H9 (cell line): ENCODE data around the gene HCK. TPM values are rescaled to one million over a fixed set of nuclear protein-coding genes. Genes with fewer than 3 reads are reported as not detected.

Experiments used
- DNase-seq: peaks from one replicate; pipeline ENCODE4 v3.0.0-alpha.2; 2017
- H2AFZ ChIP-seq: one replicate; pipeline ENCODE4 v1.6.1; 2013; ENCODE audit warnings: mild to moderate bottlenecking, low read length, control low read depth, moderate library complexity
- H2AK5ac ChIP-seq: 2 replicates; pipeline ENCODE4 v1.6.1; 2013; ENCODE audit warnings: low read length, control low read depth, mixed read lengths; ENCODE audit not compliant: insufficient read length
- H2BK120ac ChIP-seq: one replicate; pipeline ENCODE4 v1.6.1; 2013; ENCODE audit warnings: low read depth, mild to moderate bottlenecking, low read length, control low read depth, inconsistent platforms; ENCODE audit not compliant: poor library complexity, severe bottlenecking
- H2BK12ac ChIP-seq: 2 replicates; pipeline ENCODE4 v1.6.1; 2013; ENCODE audit warnings: low read length, control low read depth, mixed read lengths, low read depth; ENCODE audit not compliant: insufficient read length
- H2BK15ac ChIP-seq: 2 replicates; pipeline ENCODE4 v1.6.1; 2013; ENCODE audit warnings: low read depth, low read length, control low read depth
- H2BK20ac ChIP-seq: one replicate; pipeline ENCODE4 v1.6.1; 2013; ENCODE audit warnings: low read depth, mild to moderate bottlenecking, low read length, control low read depth, inconsistent platforms; ENCODE audit not compliant: poor library complexity, severe bottlenecking
- H2BK5ac ChIP-seq: 2 replicates; pipeline ENCODE4 v1.6.1; 2013; ENCODE audit warnings: low read length, control low read depth, mixed read lengths; ENCODE audit not compliant: insufficient read length
- H3K14ac ChIP-seq: 2 replicates; pipeline ENCODE4 v1.6.1; 2013; ENCODE audit warnings: low read length, control low read depth; ENCODE audit not compliant: insufficient read depth
- H3K18ac ChIP-seq: 2 replicates; pipeline ENCODE4 v1.6.1; 2013; ENCODE audit warnings: low read depth, mild to moderate bottlenecking, mixed read lengths, low read length, control low read depth; ENCODE audit not compliant: insufficient read length
- H3K23ac ChIP-seq: 2 replicates; pipeline ENCODE4 v1.6.1; 2013; ENCODE audit warnings: low read length, control low read depth, mixed read lengths, low read depth; ENCODE audit not compliant: insufficient read length
- H3K23me2 ChIP-seq: 2 replicates; pipeline ENCODE4 v1.6.1; 2013; ENCODE audit warnings: low read depth, mild to moderate bottlenecking, mixed read lengths, low read length, control low read depth; ENCODE audit not compliant: insufficient read length, poor library complexity, severe bottlenecking
- H3K27ac ChIP-seq: 2 replicates; pipeline ENCODE4 v1.5.1; 2013; ENCODE audit warnings: low read length, control low read depth, mixed read lengths, low read depth; ENCODE audit not compliant: insufficient read length
- H3K27me3 ChIP-seq: 2 replicates; pipeline ENCODE4 v1.6.1; 2013; ENCODE audit warnings: low read length, control low read depth, inconsistent platforms; ENCODE audit not compliant: insufficient read depth
- H3K4ac ChIP-seq: 2 replicates; pipeline ENCODE4 v1.6.1; 2013; ENCODE audit warnings: low read depth, mild to moderate bottlenecking, control low read depth, inconsistent platforms, low read length, moderate library complexity
- H3K4me1 ChIP-seq: 2 replicates; pipeline ENCODE4 v1.6.1; 2013; ENCODE audit warnings: low read length, control low read depth, inconsistent platforms; ENCODE audit not compliant: insufficient read depth
- H3K4me2 ChIP-seq: 2 replicates; pipeline ENCODE4 v1.6.1; 2013; ENCODE audit warnings: low read length, control low read depth, mixed read lengths; ENCODE audit not compliant: insufficient read length, insufficient read depth
- H3K56ac ChIP-seq: 2 replicates; pipeline ENCODE4 v1.6.1; 2013; ENCODE audit warnings: low read depth, mild to moderate bottlenecking, mixed read lengths, low read length, control low read depth; ENCODE audit not compliant: insufficient read length
- H3K79me1 ChIP-seq: 2 replicates; pipeline ENCODE4 v1.6.1; 2013; ENCODE audit warnings: low read depth, mild to moderate bottlenecking, moderate library complexity, low read length, control low read depth, inconsistent platforms; ENCODE audit not compliant: insufficient read depth, poor library complexity, severe bottlenecking
- H3K79me2 ChIP-seq: 2 replicates; pipeline ENCODE4 v1.6.1; 2013; ENCODE audit warnings: low read length, control low read depth, inconsistent platforms; ENCODE audit not compliant: insufficient read depth
- H3K9ac ChIP-seq: 2 replicates; pipeline ENCODE4 v1.6.1; 2013; ENCODE audit warnings: low read length, control low read depth, mixed read lengths; ENCODE audit not compliant: insufficient read length; ENCODE audit errors: extremely low read depth
- H3K9me3 ChIP-seq: one replicate; pipeline ENCODE4 v1.6.1; 2013; ENCODE audit warnings: low read depth, low read length, inconsistent platforms; ENCODE audit not compliant: control insufficient read depth
- H3T11ph ChIP-seq: one replicate; pipeline ENCODE4 v1.6.1; 2013; ENCODE audit warnings: mild to moderate bottlenecking, low read length, control low read depth, inconsistent platforms
- H4K20me1 ChIP-seq: one replicate; pipeline ENCODE4 v1.6.1; 2013; ENCODE audit not compliant: control insufficient read depth, insufficient read length, insufficient read depth
- H4K5ac ChIP-seq: 2 replicates; pipeline ENCODE4 v1.6.1; 2013; ENCODE audit warnings: low read depth, mild to moderate bottlenecking, mixed read lengths, low read length, control low read depth; ENCODE audit not compliant: insufficient read length
- H4K8ac ChIP-seq: replicated peaks from 2 replicates; pipeline ENCODE4 v1.6.1; 2013; ENCODE audit warnings: low read length, control low read depth, mixed read lengths, low read depth; ENCODE audit not compliant: insufficient read length
- H4K91ac ChIP-seq: 2 replicates; pipeline ENCODE4 v1.6.1; 2013; ENCODE audit warnings: low read depth, mild to moderate bottlenecking, moderate library complexity, mixed read lengths, low read length, control low read depth; ENCODE audit not compliant: insufficient read length
- H3K27ac Mint-ChIP-seq, 3 experiments: 2 replicates in 2 of 3; 3 replicates in 1 of 3; pipeline ENCODE4 v1.8.0; 2020 to 2021; ENCODE audit warnings: mixed read lengths in 3 of 3, mild to moderate bottlenecking in 1 of 3, moderate library complexity in 1 of 3
- H3K27me3 Mint-ChIP-seq: 2 replicates; pipeline ENCODE4 v1.8.0; 2021; ENCODE audit warnings: low read depth, mild to moderate bottlenecking, moderate library complexity, mixed read lengths
- H3K36me3 Mint-ChIP-seq, 3 experiments: 2 replicates in 2 of 3; 3 replicates in 1 of 3; pipeline ENCODE4 v1.8.0; 2020 to 2021; ENCODE audit warnings: low read depth in 3 of 3, mixed read lengths in 3 of 3; ENCODE audit not compliant: insufficient read depth in 1 of 3
- H3K4me1 Mint-ChIP-seq, 2 experiments: 2 replicates each; pipeline ENCODE4 v1.8.0; 2020; ENCODE audit warnings: mixed read lengths in 2 of 2
- H3K4me3 Mint-ChIP-seq, 2 experiments: 2 replicates in 1 of 2; 3 replicates in 1 of 2; pipeline ENCODE4 v1.8.0; 2020 to 2021; ENCODE audit warnings: mild to moderate bottlenecking in 2 of 2, mixed read lengths in 2 of 2, moderate library complexity in 1 of 2
- H3K9me3 Mint-ChIP-seq, 2 experiments: 2 replicates in 1 of 2; 3 replicates in 1 of 2; pipeline ENCODE4 v1.8.0; 2020; ENCODE audit warnings: mild to moderate bottlenecking in 2 of 2, mixed read lengths in 2 of 2, moderate library complexity in 1 of 2
- WGBS: extraction: QIAGEN DNeasy Blood & Tissue Kit; methylation state at CpG from one replicate; pipeline ENCODE4 v1.1.7; 2013; ENCODE audit warnings: missing lambda C conversion rate, low lambda C conversion rate, mixed read lengths; ENCODE audit not compliant: insufficient read length; ENCODE audit errors: extremely low coverage; 5-methylcytosine and 5-hydroxymethylcytosine counted together
- total RNA-seq: library from RNA; stranded (reverse); gene quantifications from 2 replicates; pipeline ENCODE4 v1.2.1, GENCODE V29; 2021
- TF ChIP-seq, protein P1 (sequence below): fragments of 200-600 bp; sonication (generic); conservative IDR thresholded peaks from 3 replicates; pipeline ENCODE4 v1.8.0; 2021; ENCODE audit warnings: antibody characterized with exemption, mild to moderate bottlenecking

The HCK gene
- total RNA-seq, 1 experiment from 2014 or later, result 1.7 TPM

DNA sequence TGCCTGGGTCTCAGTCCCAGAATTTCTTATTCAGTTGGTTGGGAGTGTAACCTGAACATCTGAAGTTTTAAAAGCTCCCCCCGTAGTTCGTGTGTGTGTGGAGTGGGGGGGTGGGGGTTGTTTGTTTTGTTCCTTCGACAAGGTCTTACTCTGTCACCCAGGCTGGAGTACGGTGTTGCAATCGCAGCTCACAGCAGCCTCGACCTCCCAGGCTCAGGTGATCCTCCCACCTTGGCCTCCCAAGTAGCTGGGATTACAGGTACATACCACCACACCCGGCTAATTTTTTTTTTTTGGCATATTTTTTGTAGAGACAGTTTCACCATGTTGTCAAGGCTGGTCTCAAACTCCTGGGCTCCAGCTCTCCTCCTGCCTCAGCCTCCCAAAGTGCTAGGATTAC lies 38.7 kb upstream of the HCK start:
- Mint-ChIP-seq H3K4me1 (peaks cover 37 to 39% of the 10 kb centered on the region in 2 experiments), H3K27ac (no peak overlapping the region), H3K27me3 (peaks cover 21% of the 10 kb centered on the region), H3K4me3 (no peak overlapping the region), H3K9me3 (no peaks in the 10 kb centered on the region), H3K36me3 (no peaks in the 10 kb centered on the region; a peak in 1 of 7 replicates)
- Histone ChIP-seq H4K91ac (no peak overlapping the region), H3K79me2 (no peaks in the 10 kb centered on the region), H3K27me3 (no peaks in the 10 kb centered on the region), H3K4ac (no peak overlapping the region), H3K79me1 (no peaks in the 10 kb centered on the region), H3K23ac (no peak overlapping the region), H3K14ac (no peak overlapping the region), H2AK5ac (no peak overlapping the region), H3K18ac (no peak overlapping the region), H3K4me2 (no peak overlapping the region), H4K8ac (no peak overlapping the region), H3K4me1 (no peaks in the 10 kb centered on the region), H3K9me3 (no peaks in the 10 kb centered on the region), H3K27ac (no peak overlapping the region), H3K23me2 (peaks cover 2% of the 10 kb centered on the region), H3K9ac (no peak overlapping the region), H2BK15ac (no peak overlapping the region), H2BK120ac (no peak overlapping the region), H3K56ac (no peak overlapping the region), H2BK20ac (no peak overlapping the region), H2BK5ac (no peak overlapping the region), H4K5ac (no peak overlapping the region), H2BK12ac (no peak overlapping the region), H4K20me1 (no peaks in the 10 kb centered on the region), H2AFZ (no peak overlapping the region), H3T11ph (no peak overlapping the region)
- TF ChIP-seq, protein P1, sequence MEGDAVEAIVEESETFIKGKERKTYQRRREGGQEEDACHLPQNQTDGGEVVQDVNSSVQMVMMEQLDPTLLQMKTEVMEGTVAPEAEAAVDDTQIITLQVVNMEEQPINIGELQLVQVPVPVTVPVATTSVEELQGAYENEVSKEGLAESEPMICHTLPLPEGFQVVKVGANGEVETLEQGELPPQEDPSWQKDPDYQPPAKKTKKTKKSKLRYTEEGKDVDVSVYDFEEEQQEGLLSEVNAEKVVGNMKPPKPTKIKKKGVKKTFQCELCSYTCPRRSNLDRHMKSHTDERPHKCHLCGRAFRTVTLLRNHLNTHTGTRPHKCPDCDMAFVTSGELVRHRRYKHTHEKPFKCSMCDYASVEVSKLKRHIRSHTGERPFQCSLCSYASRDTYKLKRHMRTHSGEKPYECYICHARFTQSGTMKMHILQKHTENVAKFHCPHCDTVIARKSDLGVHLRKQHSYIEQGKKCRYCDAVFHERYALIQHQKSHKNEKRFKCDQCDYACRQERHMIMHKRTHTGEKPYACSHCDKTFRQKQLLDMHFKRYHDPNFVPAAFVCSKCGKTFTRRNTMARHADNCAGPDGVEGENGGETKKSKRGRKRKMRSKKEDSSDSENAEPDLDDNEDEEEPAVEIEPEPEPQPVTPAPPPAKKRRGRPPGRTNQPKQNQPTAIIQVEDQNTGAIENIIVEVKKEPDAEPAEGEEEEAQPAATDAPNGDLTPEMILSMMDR, result no peak
- no peak for DNase-seq
- no CpG with 5 or more reads among the region's 7 CpGs for WGBS
